ENCODE measurements around the gene PDE4B. TPM values are rescaled to one million over a fixed set of nuclear protein-coding genes. Genes with fewer than 3 reads are reported as not detected.

PDE4B gene
- polyA plus RNA-seq, 1 donor (not counting 4 experiments of a cell fraction or from before 2014, with no cell fraction given), result 0.29 TPM

DNA sequence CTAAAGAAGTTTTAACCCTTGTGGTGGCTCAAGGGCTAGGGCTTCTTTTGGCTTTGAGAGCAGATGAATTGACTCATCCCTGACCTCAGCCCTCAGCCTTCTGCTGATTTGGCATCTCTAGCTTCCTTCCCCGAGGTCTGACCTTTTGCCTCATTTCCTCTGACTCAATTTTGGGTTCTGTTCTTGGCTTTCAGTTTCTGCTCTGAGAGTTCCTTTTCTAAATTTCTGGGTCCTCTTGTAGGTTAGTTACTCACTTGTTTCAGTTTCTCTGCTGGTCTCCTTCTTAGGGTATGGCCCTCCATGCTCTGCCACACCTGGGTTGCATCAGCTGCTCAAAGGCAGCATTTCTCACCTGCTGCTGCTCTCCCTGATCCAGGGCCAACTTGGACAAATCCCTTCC, 19.4 kb downstream of the PDE4B start:
- H3K27me3 ChIP-seq (ENCODE audit: control insufficient read depth, extremely low read depth, insufficient read depth, low read length), result no peaks in the 10 kb centered on the region
- no peaks in the 10 kb centered on the region for H3K9me3 ChIP-seq (ENCODE audit: control insufficient read depth, low read depth, low read length)
- H3K4me3 ChIP-seq (ENCODE audit: control insufficient read depth in 2 of 3, extremely low read depth in 1 of 3, insufficient read depth in 2 of 3, low read depth in 1 of 3, low read length in 3 of 3), result no peak overlapping the region
- dilution Hi-C loops (cut with MboI; ENCODE audit: extremely low pct_ligation_motif_present, low sequenced_read_pairs), result no loop called here
- FAIRE-seq (peak; percentile 79), DNase-seq (ENCODE audit: low read depth, low spot score) (no peak)
- peaks cover 11% of the 10 kb centered on the region for H3K4me1 ChIP-seq (ENCODE audit: control insufficient read depth, extremely low read depth, insufficient read depth, low read length)
- no peaks in the 10 kb centered on the region for H3K36me3 ChIP-seq (ENCODE audit: control insufficient read depth in 2 of 2, extremely low read depth in 1 of 2, insufficient read depth in 2 of 2, low read length in 2 of 2)
- peak overlapping the region; percentile 35 for H3K4me2 ChIP-seq (ENCODE audit: control insufficient read depth, extremely low read depth, insufficient read depth, low read depth, low read length)
- H3K9ac ChIP-seq (ENCODE audit: control insufficient read depth, extremely low read depth, insufficient read depth, low read length), result no peak overlapping the region
- H3K79me2 ChIP-seq (ENCODE audit: control insufficient read depth, insufficient read depth, low read length), result no peaks in the 10 kb centered on the region
- TF ChIP-seq, protein P1, sequence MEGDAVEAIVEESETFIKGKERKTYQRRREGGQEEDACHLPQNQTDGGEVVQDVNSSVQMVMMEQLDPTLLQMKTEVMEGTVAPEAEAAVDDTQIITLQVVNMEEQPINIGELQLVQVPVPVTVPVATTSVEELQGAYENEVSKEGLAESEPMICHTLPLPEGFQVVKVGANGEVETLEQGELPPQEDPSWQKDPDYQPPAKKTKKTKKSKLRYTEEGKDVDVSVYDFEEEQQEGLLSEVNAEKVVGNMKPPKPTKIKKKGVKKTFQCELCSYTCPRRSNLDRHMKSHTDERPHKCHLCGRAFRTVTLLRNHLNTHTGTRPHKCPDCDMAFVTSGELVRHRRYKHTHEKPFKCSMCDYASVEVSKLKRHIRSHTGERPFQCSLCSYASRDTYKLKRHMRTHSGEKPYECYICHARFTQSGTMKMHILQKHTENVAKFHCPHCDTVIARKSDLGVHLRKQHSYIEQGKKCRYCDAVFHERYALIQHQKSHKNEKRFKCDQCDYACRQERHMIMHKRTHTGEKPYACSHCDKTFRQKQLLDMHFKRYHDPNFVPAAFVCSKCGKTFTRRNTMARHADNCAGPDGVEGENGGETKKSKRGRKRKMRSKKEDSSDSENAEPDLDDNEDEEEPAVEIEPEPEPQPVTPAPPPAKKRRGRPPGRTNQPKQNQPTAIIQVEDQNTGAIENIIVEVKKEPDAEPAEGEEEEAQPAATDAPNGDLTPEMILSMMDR (optimal IDR thresholded peaks at IDR 0.05 in 1 of 3, IDR thresholded peaks at IDR 0.05 in 1 of 3, conservative IDR thresholded peaks at IDR 0.05 in 1 of 3; ENCODE audit: extremely low read depth in 1 of 3, insufficient read depth in 2 of 3, low read length in 3 of 3), result no peak
- TF ChIP-seq EZH2 (IDR thresholded peaks at IDR 0.05; ENCODE audit: low read length), result no peak
- H3K27ac ChIP-seq (ENCODE audit: control insufficient read depth, insufficient read depth, low read length), result peak overlapping the region; percentile 13
- H3K9me1 ChIP-seq (ENCODE audit: control insufficient read depth, extremely low read depth, insufficient read depth, low read length), result no peaks in the 10 kb centered on the region
- no peaks in the 10 kb centered on the region for H4K20me1 ChIP-seq (ENCODE audit: control insufficient read depth, extremely low read depth, insufficient read depth, low read length)
- no peak overlapping the region for H2AFZ ChIP-seq (ENCODE audit: control insufficient read depth, low read length)

DNA sequence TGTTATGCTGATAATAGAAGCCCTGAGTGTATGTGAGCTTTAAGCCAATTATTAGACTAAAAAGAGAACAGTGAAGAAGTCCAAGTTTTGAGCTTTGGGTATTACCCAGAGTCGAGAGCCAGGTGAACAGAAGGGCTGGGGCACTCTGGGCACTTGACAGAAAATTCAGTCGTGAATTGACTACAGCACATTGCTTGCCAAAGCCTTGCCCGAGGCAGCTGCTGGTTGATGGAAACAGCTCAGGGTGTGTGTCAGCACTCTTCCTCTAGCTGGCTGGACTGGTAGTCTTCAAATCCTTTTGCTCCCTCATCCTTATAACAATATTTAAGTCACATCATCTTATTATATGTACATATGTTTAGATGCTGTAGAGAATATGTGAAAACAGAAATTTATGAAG, 21.3 kb downstream of the PDE4B start:
- Histone ChIP-seq H3K79me2 (ENCODE audit: control insufficient read depth, insufficient read depth, low read length) (no peaks in the 10 kb centered on the region), H3K9ac (ENCODE audit: control insufficient read depth, extremely low read depth, insufficient read depth, low read length) (no peak overlapping the region), H3K4me2 (ENCODE audit: control insufficient read depth, extremely low read depth, insufficient read depth, low read depth, low read length) (no peak overlapping the region), H3K27ac (ENCODE audit: control insufficient read depth, insufficient read depth, low read length) (no peak overlapping the region), H3K9me1 (ENCODE audit: control insufficient read depth, extremely low read depth, insufficient read depth, low read length) (no peaks in the 10 kb centered on the region), H3K4me3 (ENCODE audit: control insufficient read depth in 2 of 3, extremely low read depth in 1 of 3, insufficient read depth in 2 of 3, low read depth in 1 of 3, low read length in 3 of 3) (no peak overlapping the region), H4K20me1 (ENCODE audit: control insufficient read depth, extremely low read depth, insufficient read depth, low read length) (no peaks in the 10 kb centered on the region), H3K36me3 (ENCODE audit: control insufficient read depth in 2 of 2, extremely low read depth in 1 of 2, insufficient read depth in 2 of 2, low read length in 2 of 2) (no peaks in the 10 kb centered on the region), H2AFZ (ENCODE audit: control insufficient read depth, low read length) (no peak overlapping the region), H3K4me1 (ENCODE audit: control insufficient read depth, extremely low read depth, insufficient read depth, low read length) (peaks cover 11% of the 10 kb centered on the region), H3K9me3 (ENCODE audit: control insufficient read depth, low read depth, low read length) (no peaks in the 10 kb centered on the region), H3K27me3 (ENCODE audit: control insufficient read depth, extremely low read depth, insufficient read depth, low read length) (no peaks in the 10 kb centered on the region)
- dilution Hi-C loops (cut with MboI; ENCODE audit: extremely low pct_ligation_motif_present, low sequenced_read_pairs), result no loop called here
- DNase-seq (ENCODE audit: low read depth, low spot score), result no peak
- FAIRE-seq, result no peak
- no peak for TF ChIP-seq EZH2 (IDR thresholded peaks at IDR 0.05; ENCODE audit: low read length)
- TF ChIP-seq, protein P1 (optimal IDR thresholded peaks at IDR 0.05 in 1 of 3, IDR thresholded peaks at IDR 0.05 in 1 of 3, conservative IDR thresholded peaks at IDR 0.05 in 1 of 3; ENCODE audit: extremely low read depth in 1 of 3, insufficient read depth in 2 of 3, low read length in 3 of 3), result no peak

Measured in keratinocyte (primary cell).